Fibroblast of skin of back (primary cell): Measurements from ENCODE around the gene EIF2D.
A peak's percentile ranks its signal among the peaks of the same experiment; 100 is the strongest.
"Not testable (repeated sequence)": the region's sequence is repeated elsewhere in the genome, so short reads cannot be mapped to it uniquely, and the experiment has no call there.

Experiments
- DNase-seq: peaks from one replicate; pipeline ENCODE4 v3.0.0-alpha.2; 2013

Gene EIF2D

DNA sequence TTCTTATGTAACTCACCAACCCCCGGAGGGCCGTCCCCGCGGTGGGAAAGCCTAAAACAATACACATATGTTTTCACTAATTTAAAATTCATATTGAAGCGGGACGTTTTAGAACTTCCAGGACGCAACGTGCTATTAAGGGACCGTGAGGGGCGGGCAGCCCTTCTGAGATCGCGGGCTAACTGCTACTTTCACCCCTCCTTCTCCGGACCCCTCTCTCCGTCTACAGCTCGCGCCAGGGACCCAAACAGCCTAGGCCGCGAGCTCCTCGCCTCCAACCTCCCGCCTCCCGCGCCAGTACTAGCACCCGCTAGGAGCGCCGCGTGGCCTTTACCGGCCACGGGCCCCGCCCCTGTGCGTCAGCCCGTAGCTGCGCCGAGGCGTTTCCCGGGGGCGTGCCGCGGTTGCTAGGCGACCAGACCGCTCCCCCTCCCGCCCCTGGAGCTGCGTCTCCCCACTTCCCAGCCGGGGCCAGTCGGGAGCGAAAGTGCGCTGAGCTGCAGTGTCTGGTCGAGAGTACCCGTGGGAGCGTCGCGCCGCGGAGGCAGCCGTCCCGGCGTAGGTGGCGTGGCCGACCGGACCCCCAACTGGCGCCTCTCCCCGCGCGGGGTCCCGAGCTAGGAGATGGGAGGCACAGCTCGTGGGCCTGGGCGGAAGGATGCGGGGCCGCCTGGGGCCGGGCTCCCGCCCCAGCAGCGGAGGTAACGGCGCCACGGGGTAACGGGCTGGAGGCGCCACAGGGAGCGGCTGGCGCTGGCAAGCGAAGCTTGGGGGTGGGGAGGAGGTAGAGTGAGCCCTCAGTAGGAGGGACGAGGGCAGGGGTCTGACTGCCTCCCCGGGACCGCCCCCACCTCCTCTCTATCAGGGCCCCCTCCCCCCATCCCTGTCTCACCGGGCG is 23.1 kb upstream of the EIF2D start, which contains the start of gene DYRK3:
Gene DYRK3, plus strand, starts transcription at position 457 of the 898 bp plus-strand sequence. Its CDS starts 168 bp downstream, at position 625.
- peak; percentile 91 for DNase-seq

DNA sequence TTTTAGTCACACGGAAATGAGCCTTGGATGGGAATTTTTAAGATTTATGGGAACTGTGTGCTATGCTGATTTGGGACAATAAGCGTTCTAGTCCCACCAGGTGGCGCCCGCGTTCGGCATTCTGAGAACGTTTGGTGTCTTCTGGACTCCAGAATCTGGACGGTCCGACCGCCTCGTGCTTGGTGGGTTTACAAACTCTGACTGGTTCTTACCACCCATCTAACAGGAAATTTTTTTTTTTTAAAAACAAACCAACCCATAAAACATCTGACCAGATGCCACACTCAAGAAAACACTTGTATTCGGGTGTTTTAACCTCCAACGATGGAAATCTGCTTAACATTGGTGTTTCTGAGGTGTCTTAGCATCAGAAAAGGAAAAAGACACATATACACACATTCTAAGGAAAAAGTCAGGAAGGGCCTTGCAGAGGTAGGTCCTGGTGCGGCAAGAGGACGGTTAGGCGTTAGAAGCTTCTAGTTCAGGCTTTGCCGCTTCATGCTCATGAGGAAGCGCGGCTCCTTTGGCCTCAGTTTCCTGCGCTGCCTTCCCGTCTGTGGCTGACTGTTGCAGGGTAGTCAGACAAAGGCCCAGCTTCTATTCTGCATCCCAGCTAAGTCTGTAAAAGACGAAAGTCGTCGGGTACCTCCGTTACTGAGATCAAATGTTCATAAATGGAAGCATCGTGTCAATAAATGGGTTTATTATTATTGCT is 22.3 kb upstream of the EIF2D start:
- DNase-seq: peak; percentile 89

DNA sequence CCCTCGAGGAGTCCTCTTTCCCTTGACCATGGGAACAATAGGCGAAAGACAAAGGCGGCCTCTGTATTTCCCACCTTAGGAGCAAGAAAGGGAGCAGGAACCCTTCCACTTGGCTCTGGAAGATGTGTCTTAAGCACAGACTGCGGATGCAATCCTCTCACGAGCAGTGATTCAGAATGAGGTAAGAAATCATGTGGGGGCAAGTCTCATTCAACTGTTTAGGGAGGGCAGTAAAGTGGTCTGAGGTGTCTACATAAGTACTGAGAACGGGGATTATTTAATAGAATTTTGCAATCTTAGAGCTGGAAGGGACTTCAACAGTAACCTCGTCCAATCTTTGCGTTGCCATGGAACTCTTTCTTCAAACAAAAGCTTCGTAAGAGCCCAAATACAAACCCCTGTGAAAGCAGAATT is 21.4 kb upstream of the EIF2D start:
- DNase-seq: peak; percentile 53

DNA sequence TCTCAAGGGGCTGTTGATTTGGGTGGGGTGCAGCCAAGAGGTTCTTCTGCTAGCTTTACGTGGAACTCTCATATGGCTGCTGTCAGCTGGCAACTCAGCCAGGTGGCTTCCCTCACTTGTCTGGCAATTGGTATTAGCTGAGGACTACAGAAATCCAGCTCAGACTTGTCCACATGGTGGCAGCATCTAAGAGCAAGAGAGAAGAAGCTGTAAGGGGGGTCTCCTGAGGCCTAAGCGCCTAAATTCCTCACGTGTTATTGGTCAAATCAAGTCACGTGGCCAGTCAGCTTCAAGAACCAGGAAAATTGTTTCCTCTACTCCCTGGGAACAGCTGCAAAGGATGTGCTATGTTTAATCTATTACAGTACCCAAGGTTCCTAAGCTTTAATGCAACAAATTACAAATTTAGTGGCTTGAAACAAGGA is 18.8 kb upstream of the EIF2D start:
- DNase-seq: peak; percentile 88

DNA sequence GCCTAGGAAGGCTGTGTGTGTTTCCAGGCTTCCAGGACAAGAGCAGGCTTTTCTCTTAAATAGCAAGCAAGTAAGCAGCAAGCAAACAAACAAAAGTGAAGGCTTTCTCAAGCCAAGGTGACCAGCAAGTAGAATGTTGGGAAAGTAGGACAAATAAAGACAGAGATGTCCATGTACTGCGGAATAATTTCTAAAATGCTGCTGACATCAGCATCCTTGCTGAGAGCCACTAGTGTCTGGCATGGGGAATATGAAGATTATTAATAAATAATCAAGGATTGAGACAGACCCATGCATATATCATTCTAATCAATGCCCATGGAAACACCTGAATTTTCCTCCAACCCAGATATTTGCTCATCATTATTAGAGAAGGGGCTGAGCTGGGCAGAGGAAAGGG is 16.7 kb upstream of the EIF2D start:
- no peak for DNase-seq

DNA sequence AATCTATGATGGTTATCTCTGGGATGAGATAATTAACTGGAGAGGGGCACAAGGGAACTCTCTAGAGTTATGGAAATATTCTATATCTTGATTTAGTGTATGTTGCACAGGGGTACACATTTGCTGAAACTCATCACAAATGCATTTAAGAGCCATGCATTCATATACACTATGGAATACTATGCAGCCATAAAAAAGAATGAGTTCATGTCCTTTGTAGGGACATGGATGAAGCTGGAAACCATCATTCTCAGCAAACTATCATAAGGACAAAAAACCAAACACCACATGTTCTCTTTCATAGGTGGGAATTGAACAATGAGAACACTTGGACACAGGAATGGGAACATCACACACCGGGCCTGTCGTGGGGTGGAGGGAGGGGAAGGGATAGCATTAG is 14.1 kb upstream of the EIF2D start:
- not testable (repeated sequence) for DNase-seq

DNA sequence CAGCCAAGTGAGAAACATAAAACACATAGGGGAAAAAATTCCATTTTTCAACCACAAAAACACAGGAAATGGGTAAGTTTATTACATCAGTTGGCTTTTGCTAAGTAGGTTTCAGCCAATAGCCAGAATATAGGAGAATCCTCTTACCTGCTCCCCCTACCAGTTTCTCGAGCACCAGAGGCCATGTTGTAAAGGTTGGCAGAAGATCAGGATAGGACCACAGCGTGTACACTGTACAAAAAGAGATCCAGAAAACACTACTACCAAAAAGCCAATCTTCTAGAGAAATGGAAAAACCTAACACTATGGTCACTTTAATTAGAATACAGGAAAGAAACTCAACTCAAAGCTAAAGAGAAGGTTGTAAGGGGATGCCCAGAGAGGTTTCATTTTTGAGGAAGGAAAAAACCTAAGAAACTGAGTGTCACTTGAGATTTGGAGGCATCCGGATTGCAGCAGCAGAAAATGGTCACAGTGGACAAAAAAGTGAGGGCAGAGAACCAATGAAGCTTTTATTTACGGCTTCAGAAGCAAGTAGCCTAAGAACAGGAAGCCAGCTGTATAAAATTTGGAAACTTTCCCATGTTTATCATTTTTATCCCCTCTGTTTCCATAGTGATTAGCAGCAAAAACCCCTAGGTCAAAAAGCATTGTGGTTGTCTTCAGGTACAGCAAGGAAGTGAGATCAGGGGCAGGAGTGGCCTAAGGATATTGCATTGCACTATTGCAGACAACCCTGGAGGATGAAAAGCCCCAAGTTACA is 2.9 kb downstream of the EIF2D start:
- DNase-seq: no peak

DNA sequence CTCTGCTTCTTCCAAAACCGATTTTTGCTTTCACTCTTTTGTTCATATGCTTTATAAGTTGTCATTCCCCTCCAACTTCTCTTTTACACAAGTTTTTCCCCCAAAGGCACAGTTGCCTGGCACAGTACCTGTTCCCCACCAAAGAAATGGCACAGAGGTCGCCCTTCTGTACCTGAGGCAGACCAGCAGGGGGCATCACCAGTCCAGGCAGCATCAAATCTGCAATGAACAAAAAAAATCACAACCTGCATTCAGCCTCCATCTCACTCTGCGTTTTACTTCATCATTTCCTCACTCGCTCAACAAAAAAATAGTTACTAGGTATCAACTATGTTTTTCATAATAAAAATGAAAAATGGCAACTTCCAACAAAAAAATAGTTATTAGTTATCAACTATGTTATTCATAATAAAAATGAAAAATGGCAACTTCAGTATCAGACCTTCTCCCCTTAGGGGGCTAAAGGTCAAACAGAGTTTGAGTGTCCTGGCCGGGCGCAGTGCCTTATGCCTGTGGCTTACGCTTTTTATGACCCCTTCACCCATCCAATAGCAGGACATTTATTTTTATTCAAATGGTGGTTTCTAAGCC is 4.1 kb downstream of the EIF2D start:
- peak; percentile 22 for DNase-seq

DNA sequence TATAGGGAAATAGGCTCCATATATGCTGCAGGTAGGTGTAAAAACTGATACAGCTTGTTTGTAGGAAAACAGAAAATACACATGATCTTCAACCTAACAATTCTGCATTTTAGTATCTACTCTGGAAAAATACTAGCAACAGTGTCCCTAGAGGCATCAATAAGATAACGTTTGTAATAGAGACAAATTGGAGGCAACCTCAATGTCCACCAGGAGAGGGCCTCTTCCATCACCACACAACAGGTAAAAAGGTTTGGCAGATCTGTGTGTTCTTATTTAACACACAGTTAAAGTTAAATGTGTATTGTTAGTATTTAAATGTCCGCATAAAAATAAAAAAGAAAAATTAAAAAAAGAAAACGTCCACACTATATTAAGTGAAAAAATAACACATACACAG is 5.4 kb downstream of the EIF2D start:
- no peak for DNase-seq

DNA sequence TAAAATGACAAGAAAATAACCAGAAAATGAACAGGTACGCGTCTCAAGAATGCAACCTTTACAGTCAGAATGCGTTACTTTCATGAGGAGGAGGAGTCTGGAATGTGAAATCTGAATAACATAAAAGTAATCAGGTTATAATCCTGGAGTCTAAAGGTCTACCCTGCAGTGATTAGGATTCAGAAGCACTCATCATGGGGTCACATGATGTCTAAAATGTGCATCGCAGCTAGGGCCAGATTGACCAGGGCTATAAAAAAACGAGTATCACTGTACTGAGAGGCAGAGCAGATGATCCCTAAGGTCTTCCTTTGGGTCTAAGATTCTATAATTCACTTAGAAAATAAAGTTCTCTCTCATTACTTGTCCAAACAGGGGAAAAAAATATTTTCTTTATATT is 7.4 kb downstream of the EIF2D start:
- no peak for DNase-seq

DNA sequence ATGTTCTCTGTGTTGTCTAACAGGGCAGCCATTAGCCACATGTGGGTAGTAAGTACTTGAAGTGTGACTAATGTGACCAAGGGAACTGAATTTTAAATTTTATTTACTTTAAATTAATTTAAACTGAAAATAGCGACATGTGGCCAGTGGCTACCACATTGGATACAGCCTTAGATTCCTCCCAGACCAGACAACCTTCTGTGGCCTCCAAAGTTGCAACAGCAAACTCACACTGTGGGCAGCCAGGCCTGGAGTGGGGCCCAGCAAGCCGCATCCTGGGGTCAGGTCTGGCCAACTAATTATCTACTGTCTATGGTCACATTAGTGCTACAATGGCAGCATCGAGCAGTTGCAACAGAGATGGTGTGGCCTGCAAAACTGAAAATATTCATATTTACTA is 11.7 kb downstream of the EIF2D start:
- DNase-seq: no peak

DNA sequence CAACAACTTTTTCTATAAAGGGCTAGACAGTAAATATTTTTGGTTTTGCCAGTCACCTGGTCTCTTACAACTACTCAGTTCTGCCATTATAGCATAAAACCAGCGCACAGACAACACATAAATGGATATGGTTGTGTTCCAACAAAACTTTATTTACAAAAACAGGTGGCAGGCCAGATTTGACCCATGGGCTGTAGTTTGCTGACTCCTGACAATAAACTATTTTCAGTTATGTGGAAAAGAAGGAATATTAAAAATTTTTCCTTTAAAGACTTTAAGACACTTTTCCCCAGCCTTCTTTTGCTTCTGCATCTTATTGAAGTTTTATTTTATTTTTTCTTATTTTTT is 16.0 kb downstream of the EIF2D start:
- no peak for DNase-seq

DNA sequence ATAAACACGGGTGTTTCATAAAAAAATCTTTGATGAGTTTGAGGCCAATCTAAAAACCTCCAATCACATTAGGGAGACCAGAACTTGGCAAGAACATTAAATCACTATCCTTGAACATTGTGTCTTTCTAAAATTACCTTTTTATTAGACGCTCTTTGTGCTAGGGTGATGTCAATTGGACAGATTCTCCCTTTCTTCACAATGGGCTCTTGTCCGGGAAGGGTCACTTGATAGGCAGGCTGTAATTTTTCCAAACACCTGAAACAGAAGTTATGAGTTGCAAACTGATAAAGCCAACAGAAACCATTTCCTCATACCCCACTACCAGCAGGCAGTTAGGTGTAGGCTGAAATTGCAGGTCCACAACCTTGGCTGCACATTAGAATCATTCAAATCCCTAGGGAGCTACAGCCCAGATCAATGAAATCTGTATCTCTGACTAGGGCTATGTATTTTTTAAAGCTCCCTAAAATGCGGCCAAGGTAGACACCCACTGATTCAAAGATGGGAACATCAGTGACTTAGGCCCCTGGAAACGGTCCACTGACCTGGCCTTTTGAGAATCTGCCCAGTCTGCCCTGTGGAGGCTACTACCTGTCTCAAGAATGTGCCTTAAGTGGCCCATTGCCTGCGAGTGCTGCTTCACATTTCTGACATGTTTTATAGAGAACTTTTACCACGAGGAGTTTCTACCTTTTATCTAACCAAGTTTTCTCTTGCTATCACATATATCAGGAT is 16.5 kb downstream of the EIF2D start:
- no peak for DNase-seq

DNA sequence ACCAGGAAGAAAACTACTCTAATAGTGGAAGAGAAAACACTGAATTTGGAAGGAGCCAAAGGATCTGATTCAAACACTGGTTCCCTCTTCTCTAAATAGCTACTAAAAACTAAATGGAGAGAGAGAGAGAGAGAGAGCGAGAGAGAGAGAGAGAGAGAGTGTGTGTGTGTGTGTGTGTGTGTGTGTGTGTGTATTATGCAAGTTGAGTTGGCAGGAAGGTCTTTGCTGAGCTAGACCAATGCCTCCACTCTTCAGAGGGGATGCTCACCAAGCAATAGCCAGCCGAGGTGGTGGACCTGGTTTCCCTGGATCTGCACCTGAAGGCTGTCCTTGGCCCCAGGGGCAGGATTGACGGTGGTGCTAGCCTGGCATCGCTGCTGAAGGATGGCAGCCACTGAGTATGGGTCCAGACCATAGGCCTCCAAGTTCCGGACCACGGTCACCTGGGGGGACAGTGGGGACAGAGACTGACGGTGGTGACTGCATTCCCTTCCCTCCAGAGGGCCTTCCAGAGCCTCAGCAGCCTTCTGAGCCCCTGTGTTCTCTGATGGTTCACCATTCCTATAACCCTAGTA is 18.8 kb downstream of the EIF2D start:
- DNase-seq: no peak

DNA sequence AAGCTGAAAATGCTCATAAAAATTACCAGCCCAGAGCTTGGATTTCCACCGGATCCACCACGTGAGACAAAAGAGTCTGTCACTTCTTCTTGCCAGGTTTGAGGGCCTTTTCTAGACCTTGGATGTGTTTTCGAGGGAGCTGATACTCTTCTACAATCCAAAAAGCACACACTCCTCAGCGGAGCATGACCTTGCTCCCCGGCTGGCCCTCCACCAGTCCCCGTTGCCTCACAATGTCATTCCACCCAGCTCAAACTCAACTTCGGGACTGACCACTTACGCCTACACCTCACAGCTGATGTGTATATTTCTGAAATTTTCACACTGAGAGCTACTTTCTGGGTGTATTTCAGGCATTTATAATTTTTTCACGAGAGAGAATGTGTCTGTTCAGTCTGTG is 20.6 kb downstream of the EIF2D start:
- DNase-seq: no peak

DNA sequence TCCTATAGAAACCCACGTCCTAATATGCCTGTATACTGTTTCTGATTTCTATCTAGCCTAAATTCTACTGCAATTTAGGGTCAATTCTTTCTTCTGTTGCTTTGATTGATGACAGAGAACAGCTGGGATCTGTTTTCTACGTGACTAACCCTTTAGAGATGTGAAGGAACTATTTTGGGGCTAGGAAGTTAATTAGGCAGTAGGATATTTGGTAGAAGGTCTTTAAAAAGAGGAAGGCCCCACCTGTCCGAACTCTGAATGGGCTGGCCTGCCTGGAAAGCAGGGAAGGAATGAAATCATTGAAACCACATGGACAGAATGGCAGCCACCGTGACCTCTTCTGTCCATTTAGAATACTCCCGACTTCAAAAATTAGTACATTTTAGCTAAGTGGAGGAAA is 21.0 kb downstream of the EIF2D start:
- DNase-seq: no peak

DNA sequence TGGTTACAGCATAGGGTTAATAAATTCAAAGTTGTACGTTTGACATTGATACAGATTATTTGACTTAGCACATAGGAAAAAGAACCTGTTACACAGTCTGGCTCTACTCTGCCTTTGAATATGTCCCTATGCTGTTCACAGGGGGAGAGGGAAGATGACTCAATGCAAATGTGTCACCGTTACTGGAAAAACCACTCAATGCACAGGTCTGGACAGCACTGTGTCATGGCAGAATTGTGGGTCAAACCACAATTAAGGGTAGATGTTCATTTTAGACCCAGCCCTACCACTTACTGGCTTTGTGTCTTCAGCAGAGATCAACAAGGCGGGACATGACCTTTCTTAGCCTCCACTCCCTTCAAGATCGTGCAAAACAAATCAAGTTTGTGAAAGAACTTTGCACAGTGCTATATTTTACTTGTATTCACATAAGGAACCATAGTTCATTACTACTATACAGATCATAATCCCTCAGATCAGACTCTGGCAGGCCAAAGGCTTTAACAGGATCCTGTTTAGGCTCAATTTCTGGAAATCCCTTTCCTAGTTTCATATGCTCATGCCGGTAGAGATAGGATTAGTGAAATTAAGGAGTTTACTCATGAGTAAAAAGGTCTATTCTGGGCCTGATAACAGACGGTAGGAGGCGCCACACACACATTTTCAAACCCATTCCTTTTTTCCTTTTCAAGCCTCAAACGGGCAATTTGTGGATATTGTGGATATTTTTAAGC is 22.1 kb downstream of the EIF2D start:
- peak; percentile 74 for DNase-seq

DNA sequence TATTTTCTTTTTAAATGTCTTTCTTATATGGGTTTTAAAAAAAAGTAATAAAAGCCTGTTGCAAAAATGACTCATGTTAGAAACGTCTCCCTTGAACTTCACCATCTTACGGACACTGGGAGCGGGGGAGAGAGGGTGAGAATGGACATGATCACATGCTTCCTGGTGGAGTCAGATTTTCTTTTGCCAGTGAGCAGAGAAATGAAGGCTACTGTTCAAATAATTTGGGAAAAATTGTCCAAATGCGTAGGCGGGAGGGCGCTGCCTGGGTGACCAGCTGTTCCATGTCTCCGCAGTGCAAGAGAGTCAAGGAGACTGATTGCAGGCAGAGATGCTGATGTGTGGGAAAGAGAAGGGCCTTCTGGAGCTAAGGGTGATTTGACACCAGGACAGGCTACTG is 23.1 kb downstream of the EIF2D start:
- DNase-seq: peak; percentile 91

DNA sequence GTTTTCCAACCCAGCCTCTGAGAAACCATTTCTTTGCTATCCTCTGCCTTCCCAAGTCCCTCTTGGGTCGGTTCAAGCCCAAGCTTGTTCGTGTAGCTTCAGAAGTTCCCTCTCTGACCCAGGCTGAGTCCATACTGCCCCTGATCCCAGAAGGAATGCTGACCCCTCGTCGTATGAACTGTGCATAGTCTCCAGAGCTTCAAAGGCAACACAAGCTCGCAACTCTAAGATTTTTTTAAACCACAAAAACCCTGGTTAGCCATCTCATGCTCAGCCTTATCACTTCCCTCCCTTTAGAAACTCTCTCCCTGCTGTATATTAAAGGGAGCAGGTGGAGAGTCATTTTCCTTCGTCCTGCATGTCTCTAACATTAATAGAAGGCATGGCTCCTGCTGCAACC is 23.8 kb downstream of the EIF2D start:
- DNase-seq: no peak

DNA sequence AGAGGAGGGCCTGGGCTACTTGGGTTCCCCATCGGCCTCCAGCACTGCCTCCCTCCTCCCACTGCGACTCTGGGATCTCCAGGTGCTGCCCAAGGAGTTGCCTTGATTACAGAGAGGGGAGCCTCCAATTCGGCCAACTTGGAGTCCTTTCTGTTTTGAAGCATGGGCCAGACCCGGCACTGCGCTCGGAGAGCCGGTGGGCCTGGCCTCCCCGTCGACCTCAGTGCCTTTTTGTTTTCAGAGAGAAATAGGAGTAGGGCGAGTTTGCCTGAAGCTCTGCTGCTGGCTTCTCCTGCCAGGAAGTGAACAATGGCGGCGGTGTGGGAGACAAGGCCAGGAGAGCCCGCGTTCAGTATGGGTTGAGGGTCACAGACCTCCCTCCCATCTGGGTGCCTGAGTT is 24.4 kb downstream of the EIF2D start:
- no peak for DNase-seq
